B cell (primary cell): ENCODE measurements around the gene IRF1.

ENCODE experiments used
- CTCF ChIP-seq: fragments of 200-600 bp; IDR thresholded peaks from one replicate; pipeline ENCODE4 v1.8.0; 2022; ENCODE audit warnings: antibody characterized with exemption, mild to moderate bottlenecking
- EZH2 ChIP-seq: IDR thresholded peaks from 2 replicates; pipeline ENCODE4 v1.6.1; 2012; ENCODE audit warnings: borderline replicate concordance, low read depth, mild to moderate bottlenecking, moderate library complexity, low read length; ENCODE audit not compliant: insufficient read depth, poor library complexity, severe bottlenecking

GRCh38 chr5:132470596-132470995, 20.0 kb downstream of the IRF1 start:
- no peak for TF ChIP-seq EZH2
- no peak for TF ChIP-seq CTCF
